NCI-H748 (cell line): Measurements from ENCODE around the gene SNX24.
"Not testable (repeated sequence)": the region's sequence is repeated elsewhere in the genome, so short reads cannot be mapped to it uniquely, and the experiment has no call there.

Source experiments
- DNase-seq: peaks from one replicate; lab custom pipeline; 2025; ENCODE audit not compliant: unreplicated experiment; lab: John Stamatoyannopoulos, UW

Gene SNX24

GRCh38 chr5:122957457-122957856, 112.0 kb downstream of the SNX24 start:
- DNase-seq = no peak

- peak; percentile 69 for DNase-seq
Measured at GRCh38 chr5:122959740-122960445, 114.5 kb downstream of the SNX24 start.

- DNase-seq = no peak
Measured at GRCh38 chr5:122963305-122963704, 117.9 kb downstream of the SNX24 start.

GRCh38 chr5:122965111-122965510, 119.7 kb downstream of the SNX24 start:
- peak; percentile 76 for DNase-seq

GRCh38 chr5:122967085-122967484, 121.7 kb downstream of the SNX24 start:
- no peak for DNase-seq

- no peak for DNase-seq
Measured at GRCh38 chr5:122967625-122968024, 122.2 kb downstream of the SNX24 start.

GRCh38 chr5:122968056-122968455, 122.6 kb downstream of the SNX24 start:
- not testable (repeated sequence) for DNase-seq

- no peak for DNase-seq
Measured at GRCh38 chr5:122971333-122971732, 125.9 kb downstream of the SNX24 start.

GRCh38 chr5:122972877-122973276, 127.5 kb downstream of the SNX24 start:
- no peak for DNase-seq

GRCh38 chr5:122973759-122974158, 128.3 kb downstream of the SNX24 start:
- not testable (repeated sequence) for DNase-seq

- not testable (repeated sequence) for DNase-seq
Measured at GRCh38 chr5:122974251-122974650, 128.8 kb downstream of the SNX24 start.

- DNase-seq = no peak
Measured at GRCh38 chr5:122977319-122977718, 131.9 kb downstream of the SNX24 start.

GRCh38 chr5:122978068-122978467, 132.7 kb downstream of the SNX24 start:
- no peak for DNase-seq

GRCh38 chr5:122978644-122979297, 133.4 kb downstream of the SNX24 start:
- no peak for DNase-seq

GRCh38 chr5:122981846-122982245, 136.4 kb downstream of the SNX24 start:
- no peak for DNase-seq

GRCh38 chr5:122982376-122982775, 137.0 kb downstream of the SNX24 start:
- no peak for DNase-seq

- no peak for DNase-seq
Measured at GRCh38 chr5:122984425-122984824, 139.0 kb downstream of the SNX24 start.

GRCh38 chr5:122985006-122985700, 139.7 kb downstream of the SNX24 start:
- DNase-seq = no peak

- DNase-seq = no peak
Measured at GRCh38 chr5:122985954-122986721, 140.7 kb downstream of the SNX24 start.

GRCh38 chr5:122996091-122996490, 150.7 kb downstream of the SNX24 start:
- DNase-seq = no peak

- peak; percentile 87 for DNase-seq
Measured at GRCh38 chr5:122997294-122997693, 151.9 kb downstream of the SNX24 start.
